HL-60 (cell line): ENCODE measurements around the gene CELF2.

ENCODE experiments used
- DNase-seq, 2 experiments: peaks; one replicate each; pipeline ENCODE4 v3.0.0-alpha.2; 2010 to 2020; ENCODE audit warnings: low read depth in 1 of 2, low spot score in 1 of 2
- H3K27ac ChIP-seq: fragments of 250-450 bp; sonication (Bioruptor Pico); replicated peaks from 2 replicates; pipeline ENCODE4 v1.5.1; 2020; ENCODE audit warnings: mild to moderate bottlenecking, moderate library complexity
- H3K27me3 ChIP-seq: fragments of 250-450 bp; sonication (Bioruptor Pico); 2 replicates; pipeline ENCODE4 v1.5.1; 2021; ENCODE audit warnings: mild to moderate bottlenecking, moderate library complexity; ENCODE audit not compliant: insufficient read depth, poor library complexity, severe bottlenecking
- H3K4me3 ChIP-seq: replicated peaks from 2 replicates; pipeline ENCODE4 v1.5.1; 2011; ENCODE audit warnings: mild to moderate bottlenecking, control low read depth, low read length; ENCODE audit not compliant: insufficient read depth
- GABPA ChIP-seq: IDR thresholded peaks from 2 replicates; pipeline ENCODE4 v1.6.1; 2012; ENCODE audit warnings: low read depth
- POLR2AphosphoS5 ChIP-seq: IDR thresholded peaks from 2 replicates; pipeline ENCODE4 v1.6.1; 2012; ENCODE audit warnings: low read depth
- SPI1 ChIP-seq: IDR thresholded peaks from 2 replicates; pipeline ENCODE4 v1.6.1; 2012; ENCODE audit warnings: low read depth, mild to moderate bottlenecking, borderline replicate concordance
- TF ChIP-seq, protein P1 (sequence below): IDR thresholded peaks from 2 replicates; pipeline ENCODE4 v1.6.1; 2012; ENCODE audit warnings: low read depth; ENCODE audit not compliant: insufficient replicate concordance
- TF ChIP-seq, protein P2 (sequence below): IDR thresholded peaks from one replicate; pipeline ENCODE4 v1.5.1; 2011; ENCODE audit warnings: low read length, control low read depth, inconsistent platforms; ENCODE audit not compliant: insufficient read depth

Gene CELF2

DNA sequence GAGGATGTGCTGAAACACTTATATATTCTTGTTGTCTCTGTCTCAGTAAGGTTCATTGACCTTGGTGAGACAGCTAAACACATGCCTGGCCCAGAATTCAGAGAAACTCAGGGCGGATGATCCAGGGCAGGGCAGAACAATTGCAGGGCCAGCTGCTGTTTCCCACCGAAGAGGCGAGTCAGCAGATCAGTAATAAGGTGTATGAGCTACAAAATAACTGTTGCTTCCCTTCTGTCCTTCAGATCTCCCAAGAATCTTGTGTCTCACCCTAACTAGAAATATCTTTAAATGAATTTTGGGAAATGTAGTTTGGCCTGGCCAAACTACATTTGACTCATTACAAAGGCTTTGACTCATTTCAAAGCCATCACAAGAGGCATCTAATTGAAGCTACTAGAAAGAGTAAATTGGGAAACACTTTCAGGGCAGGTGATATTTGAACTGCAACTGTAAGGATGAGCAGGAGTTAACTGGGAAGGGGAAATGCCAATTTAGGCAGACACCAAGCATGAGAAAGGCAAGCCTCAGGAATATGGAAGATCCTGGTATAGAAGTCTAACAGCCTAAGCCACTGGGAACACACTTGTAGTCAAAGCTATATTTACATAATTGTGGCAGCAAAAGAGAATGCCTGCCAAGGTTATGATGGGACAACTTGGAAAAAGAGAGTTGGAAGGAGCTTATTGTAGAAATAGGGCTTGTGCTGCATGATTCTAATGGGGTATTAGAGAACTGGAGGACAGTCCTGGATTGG lies 24.5 kb upstream of the CELF2 start:
- H3K4me3 ChIP-seq = no peak overlapping the region
- H3K27ac ChIP-seq = no peak overlapping the region
- DNase-seq = no peak
- TF ChIP-seq, protein P1, sequence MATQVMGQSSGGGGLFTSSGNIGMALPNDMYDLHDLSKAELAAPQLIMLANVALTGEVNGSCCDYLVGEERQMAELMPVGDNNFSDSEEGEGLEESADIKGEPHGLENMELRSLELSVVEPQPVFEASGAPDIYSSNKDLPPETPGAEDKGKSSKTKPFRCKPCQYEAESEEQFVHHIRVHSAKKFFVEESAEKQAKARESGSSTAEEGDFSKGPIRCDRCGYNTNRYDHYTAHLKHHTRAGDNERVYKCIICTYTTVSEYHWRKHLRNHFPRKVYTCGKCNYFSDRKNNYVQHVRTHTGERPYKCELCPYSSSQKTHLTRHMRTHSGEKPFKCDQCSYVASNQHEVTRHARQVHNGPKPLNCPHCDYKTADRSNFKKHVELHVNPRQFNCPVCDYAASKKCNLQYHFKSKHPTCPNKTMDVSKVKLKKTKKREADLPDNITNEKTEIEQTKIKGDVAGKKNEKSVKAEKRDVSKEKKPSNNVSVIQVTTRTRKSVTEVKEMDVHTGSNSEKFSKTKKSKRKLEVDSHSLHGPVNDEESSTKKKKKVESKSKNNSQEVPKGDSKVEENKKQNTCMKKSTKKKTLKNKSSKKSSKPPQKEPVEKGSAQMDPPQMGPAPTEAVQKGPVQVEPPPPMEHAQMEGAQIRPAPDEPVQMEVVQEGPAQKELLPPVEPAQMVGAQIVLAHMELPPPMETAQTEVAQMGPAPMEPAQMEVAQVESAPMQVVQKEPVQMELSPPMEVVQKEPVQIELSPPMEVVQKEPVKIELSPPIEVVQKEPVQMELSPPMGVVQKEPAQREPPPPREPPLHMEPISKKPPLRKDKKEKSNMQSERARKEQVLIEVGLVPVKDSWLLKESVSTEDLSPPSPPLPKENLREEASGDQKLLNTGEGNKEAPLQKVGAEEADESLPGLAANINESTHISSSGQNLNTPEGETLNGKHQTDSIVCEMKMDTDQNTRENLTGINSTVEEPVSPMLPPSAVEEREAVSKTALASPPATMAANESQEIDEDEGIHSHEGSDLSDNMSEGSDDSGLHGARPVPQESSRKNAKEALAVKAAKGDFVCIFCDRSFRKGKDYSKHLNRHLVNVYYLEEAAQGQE = no peak
- TF ChIP-seq POLR2AphosphoS5 (no peak), GABPA (no peak), SPI1 (no peak)
- TF ChIP-seq, protein P2, sequence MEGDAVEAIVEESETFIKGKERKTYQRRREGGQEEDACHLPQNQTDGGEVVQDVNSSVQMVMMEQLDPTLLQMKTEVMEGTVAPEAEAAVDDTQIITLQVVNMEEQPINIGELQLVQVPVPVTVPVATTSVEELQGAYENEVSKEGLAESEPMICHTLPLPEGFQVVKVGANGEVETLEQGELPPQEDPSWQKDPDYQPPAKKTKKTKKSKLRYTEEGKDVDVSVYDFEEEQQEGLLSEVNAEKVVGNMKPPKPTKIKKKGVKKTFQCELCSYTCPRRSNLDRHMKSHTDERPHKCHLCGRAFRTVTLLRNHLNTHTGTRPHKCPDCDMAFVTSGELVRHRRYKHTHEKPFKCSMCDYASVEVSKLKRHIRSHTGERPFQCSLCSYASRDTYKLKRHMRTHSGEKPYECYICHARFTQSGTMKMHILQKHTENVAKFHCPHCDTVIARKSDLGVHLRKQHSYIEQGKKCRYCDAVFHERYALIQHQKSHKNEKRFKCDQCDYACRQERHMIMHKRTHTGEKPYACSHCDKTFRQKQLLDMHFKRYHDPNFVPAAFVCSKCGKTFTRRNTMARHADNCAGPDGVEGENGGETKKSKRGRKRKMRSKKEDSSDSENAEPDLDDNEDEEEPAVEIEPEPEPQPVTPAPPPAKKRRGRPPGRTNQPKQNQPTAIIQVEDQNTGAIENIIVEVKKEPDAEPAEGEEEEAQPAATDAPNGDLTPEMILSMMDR = no peak
- H3K27me3 ChIP-seq = no peaks in the 10 kb centered on the region

DNA sequence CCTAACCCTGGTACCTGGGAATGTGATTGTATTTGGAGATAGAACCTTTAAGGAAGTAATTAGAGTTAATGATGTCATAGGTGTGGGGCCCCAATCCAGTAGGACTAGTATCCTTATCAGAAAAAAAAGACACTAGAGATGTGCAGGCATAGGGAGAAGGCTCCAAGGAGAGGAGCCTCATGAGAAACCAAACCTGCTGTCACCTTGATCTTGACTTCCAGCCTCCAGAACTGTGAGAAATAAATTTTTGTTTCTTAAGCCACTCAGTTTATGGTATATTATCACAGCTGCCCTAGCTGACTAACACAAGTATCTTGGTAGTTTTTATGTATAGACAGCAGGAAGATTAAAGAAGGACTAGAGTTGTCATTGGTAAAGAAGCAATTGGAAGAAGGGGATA lies 23.9 kb upstream of the CELF2 start:
- TF ChIP-seq, protein P2 = no peak
- TF ChIP-seq POLR2AphosphoS5 (no peak), GABPA (no peak)
- DNase-seq = no peak

DNA sequence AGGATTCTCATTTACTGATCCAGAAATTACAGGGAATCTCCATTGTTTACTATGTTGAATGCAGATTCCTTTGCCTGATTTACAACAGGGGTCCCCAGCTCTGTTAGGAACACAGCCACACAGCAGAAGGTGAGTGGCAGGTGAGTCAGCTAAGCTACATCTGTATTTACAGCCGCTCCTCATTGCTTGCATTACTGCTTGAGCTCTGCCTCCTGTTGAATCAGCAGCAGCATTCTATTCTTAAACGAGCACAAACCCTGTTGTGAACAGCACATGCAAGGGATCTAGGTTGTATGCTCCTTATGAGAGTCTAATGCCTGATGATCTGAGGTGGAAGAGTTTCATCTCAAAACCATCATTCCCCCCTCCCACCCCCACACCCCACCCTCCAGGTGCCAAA lies 23.3 kb upstream of the CELF2 start:
- Histone ChIP-seq H3K4me3 (no peak overlapping the region), H3K27ac (no peak overlapping the region), H3K27me3 (no peaks in the 10 kb centered on the region)
- no peak for DNase-seq
- TF ChIP-seq, protein P2 = no peak
- TF ChIP-seq SPI1 (no peak), GABPA (no peak), POLR2AphosphoS5 (no peak)
- TF ChIP-seq, protein P1 = no peak

More for the DNA sequence above, 23.9 kb upstream of the CELF2 start:
- H3K4me3 ChIP-seq = no peak overlapping the region
- H3K27ac ChIP-seq = no peak overlapping the region
- no peaks in the 10 kb centered on the region for H3K27me3 ChIP-seq

GRCh38 chr10:10995120-10995519 lies 22.6 kb upstream of the CELF2 start:
- no peaks in the 10 kb centered on the region for H3K27me3 ChIP-seq
- H3K4me3 ChIP-seq = no peak overlapping the region
- DNase-seq = no peak
- TF ChIP-seq SPI1 = no peak
- no peak for TF ChIP-seq POLR2AphosphoS5
- TF ChIP-seq, protein P2 = no peak
- no peak for TF ChIP-seq GABPA
- TF ChIP-seq, protein P1 = no peak
- no peak overlapping the region for H3K27ac ChIP-seq
